ENCODE data around the gene AKIP1. TPM values are rescaled to one million over a fixed set of nuclear protein-coding genes. Genes with fewer than 3 reads are reported as not detected.
"Not testable (repeated sequence)": the region's sequence is repeated elsewhere in the genome, so short reads cannot be mapped to it uniquely, and the experiment has no call there.

The AKIP1 gene
- total RNA-seq, 1 experiment from 2014 or later: 34.1 TPM

GRCh38 chr11:8914661-8915018 lies 3.7 kb downstream of the AKIP1 start:
- no peak for DNase-seq (ENCODE audit: low read depth)

DNA sequence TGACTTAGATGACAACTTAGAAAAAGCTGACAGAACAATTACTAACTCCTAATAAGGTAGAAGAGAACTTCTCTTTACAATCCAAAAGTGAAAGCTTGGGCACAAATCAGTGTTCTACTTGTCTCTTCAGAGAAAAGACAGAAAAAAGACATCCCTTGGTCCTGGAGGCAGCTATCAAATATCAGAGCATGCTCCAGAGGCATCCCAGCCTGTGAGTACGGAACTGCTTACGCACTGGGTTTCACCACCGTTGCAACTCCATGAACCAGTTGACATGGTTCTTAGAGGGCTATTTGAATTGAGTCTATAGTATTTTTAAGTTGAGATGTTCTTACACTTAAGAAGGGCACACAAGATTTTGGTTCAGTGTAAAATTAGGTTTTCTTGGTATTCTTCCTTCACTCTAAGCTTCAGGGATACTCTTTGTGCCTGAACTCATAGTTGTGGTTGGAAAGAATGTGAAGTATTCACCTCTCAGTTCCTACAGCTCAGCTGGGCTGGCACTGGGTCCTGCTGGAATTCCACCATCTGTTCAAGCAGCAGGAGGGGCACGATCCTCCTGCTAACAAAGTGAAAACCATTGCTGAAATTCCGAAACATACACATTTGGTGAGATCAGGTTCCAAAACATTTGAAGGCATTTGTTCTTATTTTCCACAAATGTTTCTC lies 6.3 kb downstream of the AKIP1 start:
- DNase-seq (ENCODE audit: low read depth): peak; percentile 84

DNA sequence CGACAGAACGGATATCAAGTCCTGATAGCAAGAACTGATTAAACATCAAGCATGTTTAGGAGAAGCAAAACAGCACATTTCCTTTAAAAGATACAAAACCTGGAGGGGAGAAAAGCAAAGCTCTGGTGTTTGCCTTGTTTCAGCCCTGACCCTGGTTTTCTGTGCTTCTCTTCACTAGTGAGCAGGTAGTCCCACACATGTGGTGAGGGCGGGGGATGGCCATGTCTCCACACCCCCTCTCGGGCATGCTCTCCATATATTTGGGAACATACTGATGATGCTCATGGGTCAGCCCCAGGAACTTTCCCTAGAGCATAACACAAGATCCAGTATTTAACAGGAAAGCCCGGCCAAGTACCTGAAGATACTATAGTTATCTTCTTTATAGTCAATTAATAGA lies 11.7 kb downstream of the AKIP1 start:
- DNase-seq (ENCODE audit: low read depth): no peak

DNA sequence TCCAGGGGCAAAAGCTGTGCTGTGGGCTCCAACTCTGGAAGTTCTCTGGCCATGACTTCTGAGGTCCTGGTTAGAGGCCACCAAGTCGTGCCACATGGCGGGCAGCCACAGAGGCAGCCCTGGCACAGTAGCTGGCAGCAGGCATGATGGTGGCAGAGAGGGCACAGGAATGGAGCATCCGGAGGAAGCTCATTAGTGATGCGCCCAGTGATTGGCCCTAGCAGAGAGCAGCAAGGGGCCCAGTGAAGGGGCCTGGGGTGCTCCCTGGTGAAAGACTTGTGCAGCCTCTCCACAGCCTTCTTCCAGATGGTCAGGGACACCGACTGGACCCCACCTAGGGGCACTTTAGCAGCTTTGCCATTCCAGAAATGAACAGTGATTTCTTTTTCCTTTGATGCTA lies 14.7 kb downstream of the AKIP1 start:
- no peak for DNase-seq (ENCODE audit: low read depth)

DNA sequence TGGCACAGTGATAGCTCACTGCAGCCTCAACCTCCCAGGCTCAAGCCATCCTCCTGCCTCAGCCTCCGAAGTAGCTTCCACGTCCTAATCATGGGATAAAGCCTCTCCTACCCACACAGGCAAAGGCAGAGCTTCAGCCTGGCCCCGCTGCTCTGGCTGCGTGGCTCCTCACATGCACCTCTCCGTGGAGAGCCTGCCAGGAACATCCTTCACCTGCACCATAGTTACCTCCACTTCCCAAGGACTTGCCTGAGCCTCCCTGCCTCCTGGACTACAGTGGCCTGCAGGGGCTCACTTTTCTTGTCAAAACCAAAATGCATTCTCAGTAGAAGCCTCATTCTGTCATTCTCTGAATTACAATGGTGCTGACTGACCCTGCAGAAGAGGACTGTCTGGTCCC lies 15.2 kb downstream of the AKIP1 start:
- no peak for DNase-seq (ENCODE audit: low read depth)

DNA sequence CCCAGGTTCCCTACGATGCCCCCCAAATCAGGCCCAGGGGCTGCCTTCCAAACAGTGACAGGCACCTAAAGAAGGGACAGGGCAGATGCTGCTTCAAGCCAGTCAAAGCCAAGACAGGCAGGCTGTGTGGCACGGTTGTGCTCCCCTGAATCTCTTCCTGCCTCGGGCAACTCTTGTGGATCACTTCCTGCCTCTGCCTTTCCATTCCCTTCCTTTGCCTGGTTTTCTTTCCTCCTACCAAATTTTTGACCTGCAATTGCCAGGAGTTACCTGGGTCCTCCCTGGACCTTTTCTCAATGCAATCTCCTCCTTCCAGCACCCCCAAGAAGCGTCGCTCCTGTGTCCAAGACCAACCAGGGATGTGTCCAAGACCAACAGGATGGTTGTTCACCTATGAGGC lies 16.2 kb downstream of the AKIP1 start:
- DNase-seq (ENCODE audit: low read depth): no peak

- DNase-seq (ENCODE audit: low read depth): no peak
Observed at GRCh38 chr11:8928205-8928604, 17.2 kb downstream of the AKIP1 start.

- peak; percentile 46 for DNase-seq (ENCODE audit: low read depth)
Observed at GRCh38 chr11:8928981-8929615, 18.1 kb downstream of the AKIP1 start.

DNA sequence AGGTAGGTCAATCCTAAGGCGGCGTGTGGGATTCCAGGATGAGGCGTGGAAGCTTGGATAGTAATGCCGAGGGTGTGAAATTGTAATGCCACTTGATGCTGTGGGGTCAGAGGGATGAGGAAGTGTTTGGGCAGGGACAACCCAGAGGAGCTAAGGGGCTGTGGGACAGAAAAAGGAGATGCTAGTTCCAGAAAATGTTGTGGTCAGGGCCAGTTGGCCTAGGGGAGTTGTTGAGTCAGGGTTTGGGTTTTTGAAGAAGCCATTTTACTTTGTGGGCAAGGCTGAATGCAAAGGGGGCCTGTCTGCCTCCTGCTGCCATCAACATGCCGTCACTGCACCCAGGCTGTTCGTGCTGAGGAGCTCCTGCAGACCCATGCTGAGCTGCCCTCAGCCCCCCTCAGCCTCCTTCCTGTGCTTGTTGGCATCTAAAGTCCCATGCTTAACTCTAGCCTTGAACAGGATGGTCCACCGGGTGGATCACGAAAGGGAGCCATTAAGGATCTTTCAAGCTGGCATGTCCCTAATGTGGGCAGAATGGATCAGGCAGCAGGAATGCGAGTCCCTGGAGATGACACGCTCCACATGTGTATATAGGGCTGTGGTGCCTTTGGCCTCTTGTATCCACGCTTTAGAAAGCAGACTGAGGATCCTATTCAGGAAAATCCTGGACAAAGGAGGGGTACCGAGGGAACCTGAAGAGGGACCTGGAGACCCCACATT lies 19.6 kb downstream of the AKIP1 start:
- no peak for DNase-seq (ENCODE audit: low read depth)

DNA sequence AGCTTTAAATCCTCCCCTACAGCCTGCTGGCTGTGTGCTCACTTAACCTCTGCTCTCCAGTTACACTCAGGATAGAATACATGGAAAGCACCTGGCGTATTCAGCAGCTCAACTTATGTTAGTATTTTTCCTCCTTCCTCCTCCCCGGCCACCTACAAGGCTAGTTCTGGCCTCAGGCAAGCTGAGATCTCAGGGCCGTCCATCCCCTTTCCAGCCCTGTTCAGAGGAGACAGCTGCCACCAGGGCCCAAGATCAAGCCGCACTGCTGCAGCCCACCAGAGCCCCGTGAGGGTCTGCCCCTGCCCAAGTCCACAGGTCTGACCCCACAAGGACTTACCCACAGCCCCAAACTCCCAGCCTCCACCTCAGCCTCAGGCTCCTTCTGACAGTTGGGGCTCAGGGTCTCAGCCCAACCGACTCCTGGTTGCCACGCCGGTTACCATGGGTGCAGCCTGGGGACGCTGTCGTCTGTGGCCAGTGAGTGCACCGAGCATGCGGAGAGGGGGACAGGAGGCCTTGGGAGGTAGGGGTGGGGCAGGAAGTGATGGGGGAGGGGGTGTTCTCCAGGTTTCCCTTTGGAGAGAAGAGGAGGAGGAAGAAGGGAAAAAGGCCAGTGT lies 21.7 kb downstream of the AKIP1 start, which contains the start of gene C11orf16:
TSS of gene C11orf16 (minus strand) at position 384 of the 617 bp plus-strand sequence. CDS start 639 bp downstream, outside the sequence.
- no peak for DNase-seq (ENCODE audit: low read depth)

DNA sequence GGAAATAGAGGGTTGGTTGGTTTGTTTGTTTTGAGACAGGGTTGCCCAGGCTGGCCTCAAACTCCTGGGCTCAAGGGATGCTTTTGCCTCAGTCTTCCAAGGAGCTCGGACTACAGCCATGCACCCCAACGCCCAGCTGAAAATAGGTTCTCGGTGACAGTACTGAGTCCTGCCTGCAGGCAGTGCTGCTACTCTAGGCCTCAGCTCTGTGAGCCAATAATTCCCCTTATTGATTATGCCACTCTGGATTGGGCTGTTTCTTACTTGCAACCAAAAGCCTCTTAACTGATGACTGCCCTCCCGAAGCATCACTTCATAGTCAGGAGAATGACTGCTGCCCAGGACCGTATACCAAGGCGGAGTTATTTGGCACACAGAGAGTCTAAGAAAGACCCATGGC lies 22.9 kb downstream of the AKIP1 start:
- DNase-seq (ENCODE audit: low read depth): no peak

DNA sequence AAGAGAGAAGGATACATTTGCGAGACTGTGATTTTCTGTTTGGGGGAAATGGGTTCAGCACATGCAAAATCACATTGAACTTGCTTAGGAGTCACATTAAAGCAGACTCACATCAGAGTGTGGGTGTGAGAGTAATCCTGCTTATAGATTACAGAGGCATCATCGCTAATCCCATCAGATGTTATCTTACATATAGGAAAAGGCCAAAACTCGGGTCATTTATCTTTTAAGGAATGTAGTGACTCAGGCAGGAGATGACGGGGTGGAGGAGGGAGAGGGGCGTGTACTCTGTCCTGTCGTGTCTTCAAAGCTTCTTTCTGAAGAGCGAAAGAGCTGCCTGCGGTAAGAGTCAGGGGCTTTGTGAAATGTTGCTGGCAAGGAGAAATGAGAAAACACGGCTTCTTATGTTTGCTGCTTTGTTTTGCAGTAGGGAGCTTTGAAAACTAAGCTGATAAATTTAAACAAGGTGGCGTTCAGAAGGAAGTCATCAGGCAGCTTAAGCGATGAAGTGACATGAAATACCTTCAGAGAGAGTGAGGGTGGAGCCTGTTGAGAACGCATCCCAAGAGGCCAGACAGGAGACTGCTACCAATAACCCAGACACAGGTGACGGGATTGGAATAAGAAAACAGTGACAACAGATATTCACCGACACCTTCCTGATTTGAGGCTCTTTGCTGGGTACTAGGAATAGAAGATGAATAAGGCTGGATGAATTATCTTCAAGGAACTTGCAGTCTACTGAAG lies 23.9 kb downstream of the AKIP1 start:
- peak; percentile 69 for DNase-seq (ENCODE audit: low read depth)

DNA sequence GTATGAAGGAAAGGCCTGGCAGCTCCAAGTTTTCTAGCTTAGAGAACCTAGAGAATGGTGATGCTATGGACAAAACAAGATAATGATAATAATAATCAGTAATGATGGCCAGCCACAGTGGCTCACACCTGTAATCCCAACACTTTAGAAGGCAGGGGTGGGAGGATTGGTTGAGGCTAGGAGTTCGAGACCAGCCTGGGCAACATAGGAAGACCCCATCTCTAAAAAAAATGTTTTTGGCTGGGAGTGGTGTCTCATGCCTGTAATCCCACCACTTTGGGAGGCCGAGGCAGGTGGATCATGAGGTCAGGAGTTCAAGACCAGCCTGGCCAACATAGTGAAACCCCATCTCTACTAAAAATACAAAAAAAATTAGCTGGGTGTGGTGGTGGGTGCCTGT lies 24.8 kb downstream of the AKIP1 start:
- DNase-seq (ENCODE audit: low read depth): not testable (repeated sequence)

- DNase-seq (ENCODE audit: low read depth): no peak
Observed at GRCh38 chr11:8937159-8937558, 26.2 kb downstream of the AKIP1 start.

- no peak for DNase-seq (ENCODE audit: low read depth)
Observed at GRCh38 chr11:8937659-8938058, 26.7 kb downstream of the AKIP1 start.

DNA sequence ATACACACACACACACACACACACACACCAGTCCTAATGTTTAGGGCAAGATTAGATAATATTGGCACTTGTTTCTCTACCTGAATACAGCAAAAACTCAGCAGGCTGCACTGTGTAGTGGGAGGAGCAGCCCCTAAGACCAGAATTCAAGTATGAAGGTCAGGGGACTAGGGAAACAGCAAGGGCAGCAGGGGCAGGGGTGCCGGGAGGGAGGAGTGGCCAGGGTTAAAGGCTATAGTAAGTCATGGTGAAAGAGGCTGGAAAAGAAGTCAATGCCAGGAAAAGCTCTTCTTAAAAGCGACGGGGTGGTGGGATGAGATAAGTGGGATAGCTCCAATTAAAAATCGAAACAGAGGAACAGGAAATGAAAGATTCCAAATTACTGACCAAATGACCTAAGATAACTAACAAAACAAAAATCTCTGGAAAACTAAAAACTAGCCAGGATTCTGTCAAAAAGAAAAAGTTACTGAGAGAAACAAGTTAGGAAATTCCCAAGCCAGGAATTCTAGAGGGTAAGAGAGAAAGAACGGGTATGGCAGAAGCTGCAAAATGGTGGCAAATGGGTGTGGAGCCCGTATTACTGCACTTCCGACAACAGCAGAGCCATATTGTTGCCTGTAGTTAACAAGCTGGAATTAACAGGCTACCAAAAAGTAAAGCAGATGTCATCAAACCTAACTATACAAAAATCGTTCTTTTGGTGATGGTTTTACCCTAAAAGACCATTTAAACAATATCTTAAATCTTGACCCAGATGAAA lies 30.5 kb downstream of the AKIP1 start:
- no peak for DNase-seq (ENCODE audit: low read depth)

GRCh38 chr11:8942518-8943066 lies 31.6 kb downstream of the AKIP1 start, which contains the start of gene ASCL3:
Gene ASCL3, minus strand, starts transcription at chr11:8943016. Its CDS starts 4,855 bp downstream, at chr11:8938161.
- DNase-seq (ENCODE audit: low read depth): no peak

DNA sequence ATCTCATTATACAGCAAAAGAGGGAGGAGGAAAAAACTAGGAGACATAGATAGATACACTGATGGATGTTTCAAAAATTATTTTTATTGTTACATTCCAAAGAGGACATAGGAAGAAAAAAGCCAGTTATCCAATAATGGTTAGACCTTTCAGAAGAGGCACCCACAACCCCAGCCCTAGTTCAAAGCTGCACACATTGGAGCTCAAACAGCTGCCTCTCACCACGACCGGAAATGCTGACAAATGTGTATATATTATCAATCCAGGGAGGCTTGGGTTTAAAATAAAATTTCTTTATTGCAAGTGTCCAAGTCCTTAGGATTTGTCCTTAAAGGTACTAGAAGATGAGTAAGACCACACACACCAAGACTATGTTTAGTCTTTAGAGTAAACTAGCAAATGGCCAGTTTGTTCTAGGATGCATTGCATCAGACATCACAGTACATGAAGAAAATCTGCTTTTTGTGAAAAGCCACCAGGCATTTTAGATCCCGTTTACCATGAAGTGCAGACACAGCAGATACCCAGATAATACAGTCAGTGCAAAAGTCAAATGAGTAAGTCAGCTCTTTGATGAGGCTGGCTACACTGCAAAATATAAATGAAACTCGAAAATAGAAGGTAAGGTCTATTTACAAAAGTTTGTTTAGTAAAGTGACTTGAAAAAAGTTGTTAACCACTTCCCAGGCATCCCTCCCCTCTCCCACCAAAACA lies 36.4 kb downstream of the AKIP1 start:
- no peak for DNase-seq (ENCODE audit: low read depth)

GRCh38 chr11:8948886-8949285 lies 37.9 kb downstream of the AKIP1 start:
- DNase-seq (ENCODE audit: low read depth): no peak

- DNase-seq (ENCODE audit: low read depth): no peak
Observed at GRCh38 chr11:8956860-8957259, 45.9 kb downstream of the AKIP1 start.

Data from HT1080 (cell line).